Mammary epithelial cell (primary cell): Measurements from ENCODE around the gene IRF2BP1.

Experiments used
- EZH2 ChIP-seq: IDR thresholded peaks from 2 replicates; pipeline ENCODE4 v1.6.1; 2012; ENCODE audit warnings: low read length, inconsistent platforms, borderline replicate concordance
- TF ChIP-seq, protein P1 (sequence below), 2 donors: IDR thresholded peaks in 1 of 2; conservative IDR thresholded peaks in 1 of 2; 2 replicates each; pipeline ENCODE4 v1.5.1; 2011 to 2012; ENCODE audit warnings: inconsistent platforms in 2 of 2, low read length in 2 of 2, mild to moderate bottlenecking in 2 of 2, control low read depth in 1 of 2, low read depth in 1 of 2; ENCODE audit not compliant: insufficient read depth in 1 of 2; ENCODE audit errors: extremely low read depth in 1 of 2

DNA sequence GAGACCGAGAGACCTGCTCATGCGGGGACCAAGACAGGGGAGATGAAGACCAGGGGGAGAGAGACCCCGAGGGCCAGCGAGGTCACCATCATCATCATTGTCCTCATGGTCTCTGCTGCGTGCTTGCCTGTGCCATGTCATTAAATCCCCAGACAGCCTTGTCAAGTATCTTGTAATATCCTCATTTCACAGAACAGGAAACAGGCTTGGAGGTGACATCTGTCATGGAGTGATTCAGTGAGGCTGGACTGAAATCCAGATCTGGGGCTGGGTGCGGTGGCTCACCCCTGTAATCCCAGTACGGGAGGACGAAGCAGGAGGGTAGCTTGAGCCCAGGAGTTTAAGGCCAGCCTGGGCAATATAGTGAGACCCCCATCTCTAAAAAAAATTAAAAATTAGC, 34.5 kb upstream of the IRF2BP1 start:
- TF ChIP-seq, protein P1, sequence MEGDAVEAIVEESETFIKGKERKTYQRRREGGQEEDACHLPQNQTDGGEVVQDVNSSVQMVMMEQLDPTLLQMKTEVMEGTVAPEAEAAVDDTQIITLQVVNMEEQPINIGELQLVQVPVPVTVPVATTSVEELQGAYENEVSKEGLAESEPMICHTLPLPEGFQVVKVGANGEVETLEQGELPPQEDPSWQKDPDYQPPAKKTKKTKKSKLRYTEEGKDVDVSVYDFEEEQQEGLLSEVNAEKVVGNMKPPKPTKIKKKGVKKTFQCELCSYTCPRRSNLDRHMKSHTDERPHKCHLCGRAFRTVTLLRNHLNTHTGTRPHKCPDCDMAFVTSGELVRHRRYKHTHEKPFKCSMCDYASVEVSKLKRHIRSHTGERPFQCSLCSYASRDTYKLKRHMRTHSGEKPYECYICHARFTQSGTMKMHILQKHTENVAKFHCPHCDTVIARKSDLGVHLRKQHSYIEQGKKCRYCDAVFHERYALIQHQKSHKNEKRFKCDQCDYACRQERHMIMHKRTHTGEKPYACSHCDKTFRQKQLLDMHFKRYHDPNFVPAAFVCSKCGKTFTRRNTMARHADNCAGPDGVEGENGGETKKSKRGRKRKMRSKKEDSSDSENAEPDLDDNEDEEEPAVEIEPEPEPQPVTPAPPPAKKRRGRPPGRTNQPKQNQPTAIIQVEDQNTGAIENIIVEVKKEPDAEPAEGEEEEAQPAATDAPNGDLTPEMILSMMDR (conservative IDR thresholded peaks at IDR 0.05 in 1 of 2, IDR thresholded peaks at IDR 0.05 in 1 of 2; ENCODE audit: extremely low read depth in 1 of 2, insufficient read depth in 1 of 2, low read depth in 1 of 2, low read length in 2 of 2), result no peak
- TF ChIP-seq EZH2, result no peak
